CD14-positive monocyte (primary cell): ENCODE measurements around the gene PRR16. TPM values are rescaled to one million over a fixed set of nuclear protein-coding genes. Genes with fewer than 3 reads are reported as not detected.

Experiments used
- DNase-seq, 3 donors: peaks; one replicate each; pipeline ENCODE4 v3.0.0-alpha.2; 2011 to 2022
- H2AFZ ChIP-seq: 2 replicates; pipeline ENCODE4 v1.6.0; 2012; ENCODE audit warnings: mild to moderate bottlenecking, low read depth, low read length, inconsistent platforms; ENCODE audit not compliant: insufficient read depth, poor library complexity, severe bottlenecking
- H3K27ac ChIP-seq, 2 donors: 1 replicate in 1 of 2; 2 replicates in 1 of 2; pipeline ENCODE4 v1.5.1; 2012 to 2013; ENCODE audit warnings: low read length in 2 of 2, control low read depth in 1 of 2, inconsistent platforms in 1 of 2, low read depth in 1 of 2, mild to moderate bottlenecking in 1 of 2
- H3K27me3 ChIP-seq, 2 donors: one replicate each; pipeline versions ENCODE4 v1.6.0 to v1.6.1; 2011 to 2013; ENCODE audit warnings: low read length in 2 of 2; ENCODE audit not compliant: control insufficient read depth in 2 of 2, insufficient read depth in 2 of 2
- H3K36me3 ChIP-seq, 2 donors: replicated peaks in 1 of 2; 1 replicate in 1 of 2; 2 replicates in 1 of 2; pipeline versions ENCODE4 v1.5.1 to v1.6.1; 2012 to 2013; ENCODE audit warnings: low read length in 2 of 2, control low read depth in 1 of 2, inconsistent platforms in 1 of 2, mild to moderate bottlenecking in 1 of 2; ENCODE audit not compliant: insufficient read depth in 2 of 2, control insufficient read depth in 1 of 2
- H3K4me1 ChIP-seq, 2 donors: 1 replicate in 1 of 2; 2 replicates in 1 of 2; pipeline versions ENCODE4 v1.5.1 to v1.6.1; 2012 to 2013; ENCODE audit warnings: low read length in 2 of 2, control low read depth in 1 of 2, inconsistent platforms in 1 of 2, mild to moderate bottlenecking in 1 of 2, moderate library complexity in 1 of 2; ENCODE audit not compliant: insufficient read depth in 2 of 2, control insufficient read depth in 1 of 2
- H3K4me2 ChIP-seq: replicated peaks from 2 replicates; pipeline ENCODE3; 2012; ENCODE audit warnings: low read length, moderate library complexity, mild to moderate bottlenecking; ENCODE audit not compliant: poor library complexity, severe bottlenecking; ENCODE audit errors: extremely low read depth
- H3K4me3 ChIP-seq, 3 experiments: fragments of 200-600 bp in 1 of 3; sonication (generic) in 1 of 3; replicated peaks in 1 of 3; 1 replicate in 2 of 3; 2 replicates in 1 of 3; pipeline ENCODE4 v1.5.1; 2011 to 2013; ENCODE audit warnings: low read length in 3 of 3, mild to moderate bottlenecking in 3 of 3, control low read depth in 2 of 3, low read depth in 2 of 3, inconsistent platforms in 1 of 3, moderate library complexity in 1 of 3
- H3K79me2 ChIP-seq: 2 replicates; pipeline ENCODE4 v1.6.0; 2012; ENCODE audit warnings: mild to moderate bottlenecking, control low read depth, inconsistent platforms, low read length, moderate library complexity; ENCODE audit not compliant: insufficient read depth
- H3K9ac ChIP-seq: 2 replicates; pipeline ENCODE4 v1.6.0; 2017; ENCODE audit warnings: low read length, mild to moderate bottlenecking; ENCODE audit not compliant: insufficient read depth, poor library complexity, severe bottlenecking
- H3K9me3 ChIP-seq, 2 donors: replicated peaks in 1 of 2; 1 replicate in 1 of 2; 2 replicates in 1 of 2; pipeline versions ENCODE4 v1.5.1 to v1.6.1; 2012 to 2013; ENCODE audit warnings: low read length in 2 of 2, control low read depth in 1 of 2; ENCODE audit not compliant: control insufficient read depth in 1 of 2, insufficient read depth in 1 of 2
- H4K20me1 ChIP-seq: 2 replicates; pipeline ENCODE4 v1.6.0; 2012; ENCODE audit warnings: mild to moderate bottlenecking, low read length, control low read depth, moderate library complexity; ENCODE audit not compliant: insufficient read depth
- H3K27ac Mint-ChIP-seq, 7 donors: one replicate each; pipeline ENCODE4 v1.8.0; 2020; ENCODE audit warnings: mild to moderate bottlenecking in 7 of 7, mixed read lengths in 7 of 7, moderate library complexity in 6 of 7, inconsistent platforms in 2 of 7
- H3K27me3 Mint-ChIP-seq, 3 donors: one replicate each; pipeline ENCODE4 v1.8.0; 2021 to 2022; ENCODE audit warnings: low read depth in 3 of 3, mild to moderate bottlenecking in 3 of 3, mixed read lengths in 3 of 3, moderate library complexity in 3 of 3, inconsistent platforms in 1 of 3
- H3K36me3 Mint-ChIP-seq, 2 donors: one replicate each; pipeline ENCODE4 v1.8.0; 2020; ENCODE audit warnings: mixed read lengths in 2 of 2, inconsistent platforms in 1 of 2, mild to moderate bottlenecking in 1 of 2
- H3K4me1 Mint-ChIP-seq: one replicate; pipeline ENCODE4 v1.8.0; 2020; ENCODE audit warnings: mild to moderate bottlenecking, mixed read lengths
- H3K4me3 Mint-ChIP-seq, 2 donors: one replicate each; pipeline ENCODE4 v1.8.0; 2020; ENCODE audit warnings: mild to moderate bottlenecking in 2 of 2, mixed read lengths in 2 of 2, moderate library complexity in 1 of 2
- H3K9me3 Mint-ChIP-seq, 7 donors: one replicate each; pipeline ENCODE4 v1.8.0; 2020 to 2022; ENCODE audit warnings: mixed read lengths in 7 of 7, mild to moderate bottlenecking in 6 of 7, moderate library complexity in 6 of 7, inconsistent platforms in 2 of 7
- CTCF ChIP-seq: fragments of 200-600 bp; IDR thresholded peaks from one replicate; pipeline ENCODE4 v1.8.0; 2022; ENCODE audit warnings: antibody characterized with exemption, mild to moderate bottlenecking
- WGBS: methylation state at CpG from one replicate; pipeline ENCODE4 v1.1.5; 2013; ENCODE audit warnings: missing lambda C conversion rate; ENCODE audit not compliant: insufficient coverage; 5-methylcytosine and 5-hydroxymethylcytosine counted together
- intact Hi-C, 2 donors: fragments of 100-400 bp; cut with micrococcal nuclease; formaldehyde crosslinking; loops; one replicate each; pipeline versions ENCODE4 v1.15.0 to v1.15.1; 2023
- polyA plus RNA-seq, 3 donors: library from polyadenylated mRNA; depleted of rRNA in 1 of 3; unstranded in 2 of 3; stranded (reverse) in 1 of 3; fragments of 300-500 nt in 2 of 3; fragments of >200 nt in 1 of 3; fragmentation: Illumina TruSeq in 2 of 3; gene quantifications; 1 replicate in 2 of 3; 2 replicates in 1 of 3; pipeline ENCODE4 v1.2.3, GENCODE V29; 2012 to 2021

PRR16 gene
- polyA plus RNA-seq, 3 donors, result 0.14 to 0.74 (median 0.56) TPM

DNA sequence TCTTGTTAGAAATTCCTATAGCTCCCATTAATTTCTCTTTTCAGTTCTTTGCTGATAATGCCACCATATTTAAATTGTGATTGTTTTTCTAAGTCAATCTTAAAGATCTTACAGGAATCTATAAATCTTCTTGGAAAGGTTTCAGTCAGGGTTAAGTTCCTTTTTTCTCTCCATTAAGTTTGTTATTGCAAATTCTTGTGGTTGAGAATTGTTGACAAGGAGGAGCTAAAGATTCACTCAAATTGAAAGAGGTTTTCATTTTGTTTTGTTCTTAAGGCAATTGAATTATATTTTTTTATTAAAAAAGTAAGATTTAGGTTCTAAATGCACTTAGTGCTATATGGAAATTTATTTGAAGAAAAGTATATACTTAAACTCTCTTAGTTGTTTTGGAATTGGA, 213.4 kb downstream of the PRR16 start:
- Histone ChIP-seq H3K36me3 (no peaks in the 10 kb centered on the region), H3K4me3 (no peak overlapping the region), H3K79me2 (no peaks in the 10 kb centered on the region), H3K27ac (no peak overlapping the region), H3K9me3 (no peaks in the 10 kb centered on the region), H2AFZ (no peak overlapping the region), H4K20me1 (no peaks in the 10 kb centered on the region), H3K9ac (no peak overlapping the region), H3K27me3 (no peaks in the 10 kb centered on the region), H3K4me1 (no peaks in the 10 kb centered on the region), H3K4me2 (no peak overlapping the region)
- no peak for DNase-seq
- H3K27ac Mint-ChIP-seq, result no peak overlapping the region
- H3K4me3 Mint-ChIP-seq, result no peak overlapping the region
- intact Hi-C loops, result no loop called here
- H3K27me3 Mint-ChIP-seq, result no peaks in the 10 kb centered on the region
- TF ChIP-seq CTCF, result no peak
- H3K36me3 Mint-ChIP-seq, result no peaks in the 10 kb centered on the region
- H3K4me1 Mint-ChIP-seq, result no peaks in the 10 kb centered on the region
- H3K9me3 Mint-ChIP-seq, result peaks cover 0 to 2% (median 0%) of the 10 kb centered on the region in 7 donors

GRCh38 chr5:120678279-120678678, 214.2 kb downstream of the PRR16 start:
- no peaks in the 10 kb centered on the region for H3K4me1 Mint-ChIP-seq
- H3K4me3 ChIP-seq, result no peak overlapping the region
- no peaks in the 10 kb centered on the region for H3K4me1 ChIP-seq
- no peak overlapping the region for H3K4me2 ChIP-seq
- DNase-seq, result no peak
- H3K9me3 Mint-ChIP-seq, result peaks cover 0 to 2% (median 0%) of the 10 kb centered on the region in 7 donors
- H3K27me3 ChIP-seq, result no peaks in the 10 kb centered on the region
- no peaks in the 10 kb centered on the region for H3K27me3 Mint-ChIP-seq
- no CpG with 5 or more reads among the region's 1 CpG for WGBS
- no peak overlapping the region for H3K4me3 Mint-ChIP-seq
- no peaks in the 10 kb centered on the region for H3K79me2 ChIP-seq
- H3K9ac ChIP-seq, result no peak overlapping the region
- H3K9me3 ChIP-seq, result no peaks in the 10 kb centered on the region
- no peaks in the 10 kb centered on the region for H3K36me3 ChIP-seq
- H3K36me3 Mint-ChIP-seq, result no peaks in the 10 kb centered on the region
- no peak for TF ChIP-seq CTCF
- H3K27ac ChIP-seq, result no peak overlapping the region
- no peak overlapping the region for H2AFZ ChIP-seq
- intact Hi-C loops, result no loop called here
- H3K27ac Mint-ChIP-seq, result no peak overlapping the region
- no peaks in the 10 kb centered on the region for H4K20me1 ChIP-seq
